Caco-2 (cell line): ENCODE data around the gene GALNT14. TPM values are rescaled to one million over a fixed set of nuclear protein-coding genes. Genes with fewer than 3 reads are reported as not detected.

Experiments used
- BruUV-seq: library from RNA; stranded (reverse); fragments of 400-500 nt; replicated peaks from 2 replicates; lab custom pipeline; 2021; lab: Mats Ljungman, UMichigan
- CTCF ChIA-PET: fragments of 300-600 bp; sonication (Branson Sonifier 250); formaldehyde crosslinking; loops from one replicate; lab custom pipeline; 2022; ENCODE audit warnings: antibody characterized with exemption; lab: Charles Lee
- POLR2A ChIA-PET: fragments of 300-600 bp; sonication (Branson Sonifier 250); formaldehyde crosslinking; loops from one replicate; lab custom pipeline; 2022; ENCODE audit warnings: antibody characterized with exemption; lab: Charles Lee
- DNase-seq, 2 experiments: peaks; one replicate each; pipeline versions ENCODE4 v3.0.0 to v3.0.0-alpha.2; 2020 to 2022
- H3K27me3 ChIP-seq: replicated peaks from 2 replicates; pipeline ENCODE4 v1.6.0; 2011; ENCODE audit warnings: low read length; ENCODE audit not compliant: control insufficient read depth, insufficient read depth
- H3K36me3 ChIP-seq: 2 replicates; pipeline ENCODE4 v1.5.1; 2011; ENCODE audit warnings: low read length; ENCODE audit not compliant: control insufficient read depth, insufficient read depth
- H3K4me1 ChIP-seq: fragments of 250-450 bp; sonication (Bioruptor Pico); 2 replicates; pipeline ENCODE4 v1.5.1; 2020; ENCODE audit warnings: mild to moderate bottlenecking
- H3K4me3 ChIP-seq: 2 replicates; pipeline ENCODE4 v1.5.1; 2011; ENCODE audit warnings: low read depth, mild to moderate bottlenecking, control low read depth, low read length
- H3K9me3 ChIP-seq: fragments of 250-450 bp; sonication (Bioruptor Pico); 2 replicates; pipeline ENCODE4 v1.5.1; 2020; ENCODE audit warnings: mild to moderate bottlenecking, moderate library complexity
- H3K27ac Mint-ChIP-seq: one replicate; pipeline ENCODE4 v1.8.0; 2022; ENCODE audit warnings: mixed read lengths; ENCODE audit not compliant: unreplicated experiment
- H3K27me3 Mint-ChIP-seq: one replicate; pipeline ENCODE4 v1.8.0; 2022; ENCODE audit warnings: mixed read lengths; ENCODE audit not compliant: insufficient read depth, unreplicated experiment
- H3K36me3 Mint-ChIP-seq: one replicate; pipeline ENCODE4 v1.8.0; 2022; ENCODE audit warnings: mild to moderate bottlenecking, mixed read lengths; ENCODE audit not compliant: insufficient read depth, unreplicated experiment
- H3K4me1 Mint-ChIP-seq: one replicate; pipeline ENCODE4 v1.8.0; 2022; ENCODE audit warnings: low read depth, mixed read lengths; ENCODE audit not compliant: unreplicated experiment
- H3K4me3 Mint-ChIP-seq: one replicate; pipeline ENCODE4 v1.8.0; 2022; ENCODE audit warnings: mild to moderate bottlenecking, moderate library complexity, mixed read lengths; ENCODE audit not compliant: unreplicated experiment
- H3K9me3 Mint-ChIP-seq: one replicate; pipeline ENCODE4 v1.8.0; 2022; ENCODE audit warnings: mixed read lengths; ENCODE audit not compliant: unreplicated experiment
- intact Hi-C: fragments of 100-400 bp; cut with micrococcal nuclease; formaldehyde crosslinking; loops from one replicate; pipeline ENCODE4 v1.10.0; 2022; ENCODE audit not compliant: unreplicated experiment
- total RNA-seq: library from RNA; stranded (reverse); gene quantifications from 2 replicates; pipeline ENCODE4 v1.2.3, GENCODE V29; 2022
- TF ChIP-seq, protein P1 (sequence below), 2 experiments: fragments of 200-600 bp in 1 of 2; IDR thresholded peaks; 1 replicate in 1 of 2; 2 replicates in 1 of 2; pipeline versions ENCODE4 v1.5.1 to v1.8.0; 2011 to 2022; ENCODE audit warnings: antibody characterized with exemption in 1 of 2, control low read depth in 1 of 2, inconsistent platforms in 1 of 2, low read depth in 1 of 2, low read length in 1 of 2, mild to moderate bottlenecking in 1 of 2, moderate library complexity in 1 of 2; ENCODE audit not compliant: insufficient read depth in 1 of 2, severe bottlenecking in 1 of 2, unreplicated experiment in 1 of 2

The GALNT14 gene
- total RNA-seq, 1 experiment from 2014 or later, result not detected

DNA sequence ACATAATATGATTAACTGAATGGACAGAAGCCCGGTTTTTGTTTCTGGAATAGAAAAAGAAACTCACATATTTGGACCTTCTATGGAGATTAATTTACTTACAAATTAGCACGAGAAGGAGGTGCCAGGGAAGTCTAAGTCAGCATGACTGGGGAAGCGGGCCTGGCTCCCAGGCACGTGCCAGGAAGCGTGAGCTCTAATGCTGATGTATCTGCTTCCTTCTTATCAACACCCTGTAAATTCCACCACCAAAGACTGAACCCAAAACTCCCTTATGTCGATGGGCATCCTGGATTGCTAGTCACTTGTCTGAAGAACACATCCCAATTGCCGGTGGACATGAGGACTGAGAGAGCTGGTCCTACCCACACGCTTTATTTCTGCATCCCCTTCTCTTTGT, 134.5 kb downstream of the GALNT14 start:
- H3K27me3 ChIP-seq, result peaks cover 3% of the 10 kb centered on the region
- TF ChIP-seq, protein P1, sequence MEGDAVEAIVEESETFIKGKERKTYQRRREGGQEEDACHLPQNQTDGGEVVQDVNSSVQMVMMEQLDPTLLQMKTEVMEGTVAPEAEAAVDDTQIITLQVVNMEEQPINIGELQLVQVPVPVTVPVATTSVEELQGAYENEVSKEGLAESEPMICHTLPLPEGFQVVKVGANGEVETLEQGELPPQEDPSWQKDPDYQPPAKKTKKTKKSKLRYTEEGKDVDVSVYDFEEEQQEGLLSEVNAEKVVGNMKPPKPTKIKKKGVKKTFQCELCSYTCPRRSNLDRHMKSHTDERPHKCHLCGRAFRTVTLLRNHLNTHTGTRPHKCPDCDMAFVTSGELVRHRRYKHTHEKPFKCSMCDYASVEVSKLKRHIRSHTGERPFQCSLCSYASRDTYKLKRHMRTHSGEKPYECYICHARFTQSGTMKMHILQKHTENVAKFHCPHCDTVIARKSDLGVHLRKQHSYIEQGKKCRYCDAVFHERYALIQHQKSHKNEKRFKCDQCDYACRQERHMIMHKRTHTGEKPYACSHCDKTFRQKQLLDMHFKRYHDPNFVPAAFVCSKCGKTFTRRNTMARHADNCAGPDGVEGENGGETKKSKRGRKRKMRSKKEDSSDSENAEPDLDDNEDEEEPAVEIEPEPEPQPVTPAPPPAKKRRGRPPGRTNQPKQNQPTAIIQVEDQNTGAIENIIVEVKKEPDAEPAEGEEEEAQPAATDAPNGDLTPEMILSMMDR (IDR thresholded peaks at IDR 0.05; ENCODE audit: insufficient read depth in 1 of 2, low read depth in 1 of 2, low read length in 1 of 2, severe bottlenecking in 1 of 2, unreplicated experiment in 1 of 2), result no peak
- BruUV-seq, result no TSS peak
- no peaks in the 10 kb centered on the region for H3K9me3 ChIP-seq
- CTCF ChIA-PET, result no interaction called here
- POLR2A ChIA-PET, result no interaction called here
- Mint-ChIP-seq H3K36me3 (no peaks in the 10 kb centered on the region), H3K4me1 (no peaks in the 10 kb centered on the region), H3K27ac (no peak overlapping the region), H3K9me3 (no peaks in the 10 kb centered on the region), H3K27me3 (peaks cover 35% of the 10 kb centered on the region), H3K4me3 (no peak overlapping the region)
- intact Hi-C loops, result no loop called here
- H3K36me3 ChIP-seq, result no peaks in the 10 kb centered on the region
- DNase-seq, result no peak
- H3K4me1 ChIP-seq, result no peaks in the 10 kb centered on the region
- no peak overlapping the region for H3K4me3 ChIP-seq

DNA sequence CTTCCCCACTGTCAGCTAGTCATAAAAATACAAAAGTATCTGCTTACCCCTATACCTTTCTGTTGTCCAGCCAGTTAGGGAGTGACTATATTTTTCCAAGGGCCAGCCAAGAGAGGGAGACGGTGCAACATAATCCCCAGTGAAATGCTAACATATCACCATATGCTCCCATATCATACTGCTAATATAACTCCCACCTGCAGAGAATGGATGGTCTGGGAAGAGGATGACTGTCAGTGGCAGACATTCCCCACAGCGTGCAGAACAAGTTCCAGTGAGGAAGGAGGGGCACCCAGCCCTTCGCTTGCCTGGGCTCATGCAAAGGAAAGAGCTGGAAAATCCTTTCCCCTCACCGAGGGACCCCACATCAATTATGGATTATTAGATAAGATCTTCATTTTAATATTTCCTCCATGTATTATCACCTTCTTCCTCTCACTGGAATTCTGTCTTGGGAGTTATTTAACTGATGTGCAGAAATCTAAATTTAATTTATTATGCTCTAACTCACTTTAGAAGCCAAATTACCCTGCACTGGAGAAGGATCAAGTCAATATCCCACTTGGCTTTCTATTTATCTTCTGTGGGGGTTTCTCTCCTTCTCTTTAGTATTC, 135.6 kb downstream of the GALNT14 start:
- no peaks in the 10 kb centered on the region for H3K36me3 ChIP-seq
- ChIA-PET POLR2A (no interaction called here), CTCF (no interaction called here)
- Mint-ChIP-seq H3K27me3 (peaks cover 29% of the 10 kb centered on the region), H3K4me3 (no peak overlapping the region), H3K27ac (no peak overlapping the region), H3K9me3 (no peaks in the 10 kb centered on the region), H3K36me3 (no peaks in the 10 kb centered on the region), H3K4me1 (no peaks in the 10 kb centered on the region)
- TF ChIP-seq, protein P1 (IDR thresholded peaks at IDR 0.05; ENCODE audit: insufficient read depth in 1 of 2, low read depth in 1 of 2, low read length in 1 of 2, severe bottlenecking in 1 of 2, unreplicated experiment in 1 of 2), result no peak
- no peaks in the 10 kb centered on the region for H3K4me1 ChIP-seq
- intact Hi-C loops, result no loop called here
- H3K9me3 ChIP-seq, result no peaks in the 10 kb centered on the region
- BruUV-seq, result no TSS peak
- DNase-seq, result no peak
- H3K27me3 ChIP-seq, result peaks cover 4% of the 10 kb centered on the region
- no peak overlapping the region for H3K4me3 ChIP-seq

DNA sequence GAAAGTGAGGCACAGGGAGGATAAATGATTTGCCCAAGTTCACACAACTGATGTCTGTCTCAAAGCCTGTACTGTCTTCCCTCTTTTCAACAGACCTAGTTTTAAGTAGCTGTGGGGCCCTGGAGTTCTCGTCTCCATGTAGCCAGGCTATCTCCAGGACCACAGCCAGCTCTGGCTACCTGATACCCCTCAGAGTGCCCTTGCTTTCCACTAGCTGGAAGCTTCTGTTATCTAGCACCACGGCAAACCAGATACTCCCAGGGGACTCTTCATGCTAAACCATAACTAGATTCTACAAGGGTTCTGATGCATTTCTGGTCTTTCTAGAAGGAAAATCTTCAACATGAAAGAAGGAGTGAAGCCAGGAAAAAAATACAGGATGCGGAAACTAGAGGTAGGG, 137.3 kb downstream of the GALNT14 start:
- intact Hi-C loops, result no loop called here
- H3K27me3 Mint-ChIP-seq, result peaks cover 29% of the 10 kb centered on the region
- CTCF ChIA-PET, result interaction anchor here (0.6 kb wide), 1 partner anchor 278 kb away, joined by 3 read pairs; no protein-coding TSS in a partner anchor

More for the DNA sequence above, 137.3 kb downstream of the GALNT14 start:
- Mint-ChIP-seq H3K4me3 (no peak overlapping the region), H3K9me3 (no peaks in the 10 kb centered on the region), H3K4me1 (no peaks in the 10 kb centered on the region), H3K36me3 (no peaks in the 10 kb centered on the region), H3K27ac (no peak overlapping the region)
- H3K4me3 ChIP-seq, result no peak overlapping the region
- H3K36me3 ChIP-seq, result no peaks in the 10 kb centered on the region
- POLR2A ChIA-PET, result no interaction called here
- BruUV-seq, result no TSS peak
- TF ChIP-seq, protein P1 (IDR thresholded peaks at IDR 0.05; ENCODE audit: insufficient read depth in 1 of 2, low read depth in 1 of 2, low read length in 1 of 2, severe bottlenecking in 1 of 2, unreplicated experiment in 1 of 2), result no peak
- H3K27me3 ChIP-seq, result peaks cover 1% of the 10 kb centered on the region
- DNase-seq, result no peak
- H3K9me3 ChIP-seq, result no peaks in the 10 kb centered on the region
- H3K4me1 ChIP-seq, result no peaks in the 10 kb centered on the region
